ENCODE data around the gene PMM2.
"Not testable (repeated sequence)": the region's sequence is repeated elsewhere in the genome, so short reads cannot be mapped to it uniquely, and the experiment has no call there.

The PMM2 gene

GRCh38 chr16:8872967-8873865, 75.6 kb downstream of the PMM2 start:
- no peaks in the 10 kb centered on the region for H3K9me3 ChIP-seq (ENCODE audit: control insufficient read depth, insufficient read depth, low read depth, low read length)
- TF ChIP-seq ZNF664 (tag by site-specific recombination; IDR thresholded peaks at IDR 0.05) (peak; percentile 92), EGR2 (tag by site-specific recombination; IDR thresholded peaks at IDR 0.05; ENCODE audit: low read depth) (no peak)
- TF ChIP-seq, protein P1, sequence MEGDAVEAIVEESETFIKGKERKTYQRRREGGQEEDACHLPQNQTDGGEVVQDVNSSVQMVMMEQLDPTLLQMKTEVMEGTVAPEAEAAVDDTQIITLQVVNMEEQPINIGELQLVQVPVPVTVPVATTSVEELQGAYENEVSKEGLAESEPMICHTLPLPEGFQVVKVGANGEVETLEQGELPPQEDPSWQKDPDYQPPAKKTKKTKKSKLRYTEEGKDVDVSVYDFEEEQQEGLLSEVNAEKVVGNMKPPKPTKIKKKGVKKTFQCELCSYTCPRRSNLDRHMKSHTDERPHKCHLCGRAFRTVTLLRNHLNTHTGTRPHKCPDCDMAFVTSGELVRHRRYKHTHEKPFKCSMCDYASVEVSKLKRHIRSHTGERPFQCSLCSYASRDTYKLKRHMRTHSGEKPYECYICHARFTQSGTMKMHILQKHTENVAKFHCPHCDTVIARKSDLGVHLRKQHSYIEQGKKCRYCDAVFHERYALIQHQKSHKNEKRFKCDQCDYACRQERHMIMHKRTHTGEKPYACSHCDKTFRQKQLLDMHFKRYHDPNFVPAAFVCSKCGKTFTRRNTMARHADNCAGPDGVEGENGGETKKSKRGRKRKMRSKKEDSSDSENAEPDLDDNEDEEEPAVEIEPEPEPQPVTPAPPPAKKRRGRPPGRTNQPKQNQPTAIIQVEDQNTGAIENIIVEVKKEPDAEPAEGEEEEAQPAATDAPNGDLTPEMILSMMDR (tag by site-specific recombination; IDR thresholded peaks at IDR 0.05) = peak; percentile 26; the same call in 1 of the 2 replicates
- ChIA-PET CTCF (interaction anchor here (0.7 to 4.5 kb wide), 5 partner anchors 8 to 127 kb away, joined by 3 to 30 read pairs (median 5); partner anchors contain the start of gene LITAFD), POLR2A (interaction anchor here (0.7 kb wide), 1 partner anchor 156 kb away, joined by 5 read pairs; no protein-coding TSS in a partner anchor)
- H3K36me3 ChIP-seq (ENCODE audit: control insufficient read depth in 2 of 2, insufficient read depth in 1 of 2, low read length in 2 of 2) = no peaks in the 10 kb centered on the region
- H3K4me1 ChIP-seq (ENCODE audit: control insufficient read depth, insufficient read depth, low read length) = peaks cover 3% of the 10 kb centered on the region; the same call in 1 of the 2 replicates
- H3K4me3 ChIP-seq (ENCODE audit: low read depth, low read length) = no peak overlapping the region
- no peak overlapping the region for H3K27ac ChIP-seq (ENCODE audit: extremely low read depth, low read depth, low read length)

GRCh38 chr16:8873866-8874195, 76.2 kb downstream of the PMM2 start:
- H3K4me1 ChIP-seq (ENCODE audit: control insufficient read depth, insufficient read depth, low read length); H3K4me3 ChIP-seq (ENCODE audit: low read depth, low read length); H3K36me3 ChIP-seq (ENCODE audit: control insufficient read depth in 2 of 2, insufficient read depth in 1 of 2, low read length in 2 of 2); H3K9me3 ChIP-seq (ENCODE audit: control insufficient read depth, insufficient read depth, low read depth, low read length); POLR2A ChIA-PET; H3K27ac ChIP-seq (ENCODE audit: extremely low read depth, low read depth, low read length): not testable (repeated sequence)
- CTCF ChIA-PET = interaction anchor here (0.7 to 4.5 kb wide), 4 partner anchors 7 to 126 kb away, joined by 4 to 30 read pairs (median 6); partner anchors contain the start of gene LITAFD

DNA sequence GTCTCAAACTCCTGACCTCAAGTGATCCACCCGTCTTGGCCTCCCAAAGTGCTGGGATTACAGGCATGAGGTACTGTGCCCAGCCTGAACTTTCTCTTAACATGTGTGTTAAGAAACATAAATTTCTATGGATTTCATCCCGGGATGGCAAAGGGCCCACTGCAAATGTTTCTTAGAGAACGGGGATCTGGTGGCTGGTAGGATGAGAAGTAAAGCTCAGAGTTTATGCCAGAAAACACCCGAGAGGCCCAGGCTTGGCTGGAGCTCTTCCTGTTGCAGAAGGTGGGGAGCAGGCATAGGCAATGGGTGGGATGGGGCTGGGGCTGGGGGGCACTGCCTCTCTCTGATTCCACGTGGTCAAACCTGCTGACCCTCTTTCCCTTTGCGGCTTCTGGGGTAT, 76.7 kb downstream of the PMM2 start:
- no peaks in the 10 kb centered on the region for H3K36me3 ChIP-seq (ENCODE audit: control insufficient read depth in 2 of 2, insufficient read depth in 1 of 2, low read length in 2 of 2)
- H3K4me1 ChIP-seq (ENCODE audit: control insufficient read depth, insufficient read depth, low read length) = peaks cover 2% of the 10 kb centered on the region; the same call in 1 of the 2 replicates
- H3K9me3 ChIP-seq (ENCODE audit: control insufficient read depth, insufficient read depth, low read depth, low read length) = no peaks in the 10 kb centered on the region
- H3K27ac ChIP-seq (ENCODE audit: extremely low read depth, low read depth, low read length) = no peak overlapping the region
- TF ChIP-seq ZFP41 (tag by site-specific recombination; IDR thresholded peaks at IDR 0.05; ENCODE audit: borderline replicate concordance) (no peak), ZNF292 (tag by site-specific recombination; IDR thresholded peaks at IDR 0.05; ENCODE audit: borderline replicate concordance, low read depth) (no peak), ZNF175 (tag by site-specific recombination; IDR thresholded peaks at IDR 0.05) (no peak), ZEB2 (tag by site-specific recombination; IDR thresholded peaks at IDR 0.05) (no peak), ZNF621 (tag by site-specific recombination; IDR thresholded peaks at IDR 0.05) (no peak), WT1 (tag by site-specific recombination; IDR thresholded peaks at IDR 0.05) (no peak), ZBTB7A (tag by site-specific recombination; IDR thresholded peaks at IDR 0.05; ENCODE audit: low read depth) (no peak), ZNF521 (tag by site-specific recombination; IDR thresholded peaks at IDR 0.05) (no peak), EGR2 (tag by site-specific recombination; IDR thresholded peaks at IDR 0.05; ENCODE audit: low read depth) (no peak), ZNF214 (tag by site-specific recombination; IDR thresholded peaks at IDR 0.05; ENCODE audit: borderline replicate concordance) (no peak), ZNF670 (tag by site-specific recombination; IDR thresholded peaks at IDR 0.05; ENCODE audit: low read depth) (no peak), TRIM28 (IDR thresholded peaks at IDR 0.05; ENCODE audit: borderline replicate concordance, low read length) (no peak), INSM2 (tag by site-specific recombination; IDR thresholded peaks at IDR 0.05) (no peak), ZFP37 (tag by site-specific recombination; IDR thresholded peaks at IDR 0.05) (no peak), ZSCAN18 (tag by site-specific recombination; IDR thresholded peaks at IDR 0.05) (no peak), OVOL3 (tag by site-specific recombination; IDR thresholded peaks at IDR 0.05) (no peak), ZNF488 (tag by site-specific recombination; IDR thresholded peaks at IDR 0.05) (no peak), ZNF37A (tag by site-specific recombination; IDR thresholded peaks at IDR 0.05) (no peak), KLF8 (tag by site-specific recombination; IDR thresholded peaks at IDR 0.05) (no peak)
- H3K4me3 ChIP-seq (ENCODE audit: low read depth, low read length) = no peak overlapping the region
- CTCF ChIA-PET = interaction anchor here (1.3 kb wide), 1 partner anchor 13 kb away, joined by 6 read pairs; no protein-coding TSS in a partner anchor
- POLR2A ChIA-PET = no interaction called here

DNA sequence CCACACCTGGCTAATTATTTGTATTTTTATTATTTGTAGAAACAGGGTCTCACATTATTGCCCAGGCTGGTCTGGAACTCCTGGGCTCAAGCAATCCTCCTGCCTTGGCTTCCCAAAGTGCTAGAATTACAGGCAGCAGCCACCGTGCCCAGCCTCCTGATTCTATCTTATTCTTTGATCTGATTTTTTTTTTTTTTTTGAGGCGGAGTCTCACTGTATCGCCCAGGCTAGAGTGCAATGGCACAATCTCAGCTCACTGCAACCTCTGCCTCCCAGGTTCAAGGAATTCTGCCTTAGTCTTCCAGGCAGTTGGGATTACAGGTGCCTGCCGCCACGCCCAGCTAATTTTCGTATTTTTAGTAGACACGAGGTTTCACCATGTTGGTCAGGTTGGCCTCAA, 77.7 kb downstream of the PMM2 start:
- H3K36me3 ChIP-seq (ENCODE audit: control insufficient read depth in 2 of 2, insufficient read depth in 1 of 2, low read length in 2 of 2); H3K9me3 ChIP-seq (ENCODE audit: control insufficient read depth, insufficient read depth, low read depth, low read length); H3K27ac ChIP-seq (ENCODE audit: extremely low read depth, low read depth, low read length); H3K4me3 ChIP-seq (ENCODE audit: low read depth, low read length); H3K4me1 ChIP-seq (ENCODE audit: control insufficient read depth, insufficient read depth, low read length); POLR2A ChIA-PET: not testable (repeated sequence)
- CTCF ChIA-PET = interaction anchor here (0.6 to 1.8 kb wide), 2 partner anchors 21 to 133 kb away, joined by 3 to 5 read pairs; no protein-coding TSS in a partner anchor
